Gastroesophageal sphincter (tissue), 3 donors: Measurements from ENCODE around the gene GPC3.

Source experiments
- POLR2A ChIP-seq, 2 donors: fragments of 450-650 bp; IDR thresholded peaks; one replicate each; pipeline ENCODE4 v1.6.1; 2017; ENCODE audit warnings: antibody characterized with exemption in 2 of 2, mild to moderate bottlenecking in 2 of 2, moderate library complexity in 1 of 2
- TF ChIP-seq, protein P1 (sequence below), 4 experiments: fragments of 200-600 bp in 2 of 4; fragments of 450-650 bp in 2 of 4; sonication (generic) in 1 of 4; IDR thresholded peaks; one replicate each; pipeline ENCODE4 v1.5.1; 2017 to 2019; ENCODE audit warnings: antibody characterized with exemption in 4 of 4, mild to moderate bottlenecking in 2 of 4, moderate library complexity in 2 of 4

- TF ChIP-seq, protein P1, sequence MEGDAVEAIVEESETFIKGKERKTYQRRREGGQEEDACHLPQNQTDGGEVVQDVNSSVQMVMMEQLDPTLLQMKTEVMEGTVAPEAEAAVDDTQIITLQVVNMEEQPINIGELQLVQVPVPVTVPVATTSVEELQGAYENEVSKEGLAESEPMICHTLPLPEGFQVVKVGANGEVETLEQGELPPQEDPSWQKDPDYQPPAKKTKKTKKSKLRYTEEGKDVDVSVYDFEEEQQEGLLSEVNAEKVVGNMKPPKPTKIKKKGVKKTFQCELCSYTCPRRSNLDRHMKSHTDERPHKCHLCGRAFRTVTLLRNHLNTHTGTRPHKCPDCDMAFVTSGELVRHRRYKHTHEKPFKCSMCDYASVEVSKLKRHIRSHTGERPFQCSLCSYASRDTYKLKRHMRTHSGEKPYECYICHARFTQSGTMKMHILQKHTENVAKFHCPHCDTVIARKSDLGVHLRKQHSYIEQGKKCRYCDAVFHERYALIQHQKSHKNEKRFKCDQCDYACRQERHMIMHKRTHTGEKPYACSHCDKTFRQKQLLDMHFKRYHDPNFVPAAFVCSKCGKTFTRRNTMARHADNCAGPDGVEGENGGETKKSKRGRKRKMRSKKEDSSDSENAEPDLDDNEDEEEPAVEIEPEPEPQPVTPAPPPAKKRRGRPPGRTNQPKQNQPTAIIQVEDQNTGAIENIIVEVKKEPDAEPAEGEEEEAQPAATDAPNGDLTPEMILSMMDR (IDR thresholded peaks at IDR 0.05), result no peak
- no peak for TF ChIP-seq POLR2A (IDR thresholded peaks at IDR 0.05)
Measured at GRCh38 chrX:133933316-133933715, 52.1 kb downstream of the GPC3 start.
